K562 (cell line): ENCODE results near the gene CTSZ. TPM values are rescaled to one million over a fixed set of nuclear protein-coding genes. Genes with fewer than 3 reads are reported as not detected.

Source experiments
- ATF3 ChIP-seq, 2 experiments: fragments of 450-650 bp in 1 of 2; sonication (generic) in 1 of 2; formaldehyde crosslinking in 1 of 2; IDR thresholded peaks in 1 of 2; conservative IDR thresholded peaks in 1 of 2; 2 replicates each; pipeline versions ENCODE4 v1.6.1 to v1.8.1; 2016 to 2023; ENCODE audit warnings: mild to moderate bottlenecking in 2 of 2, moderate library complexity in 2 of 2, inconsistent platforms in 1 of 2, missing genetic modification reagents in 1 of 2
- CEBPG ChIP-seq, 3 experiments: fragments of 200-800 bp in 1 of 3; sonication (Bioruptor generic) in 1 of 3; sonication (generic) in 1 of 3; formaldehyde crosslinking in 1 of 3; IDR thresholded peaks in 2 of 3; conservative IDR thresholded peaks in 1 of 3; 2 replicates each; pipeline versions ENCODE4 v1.6.1 to v1.8.0; 2016 to 2022; ENCODE audit warnings: missing compliant biosample characterization in 2 of 3, missing genetic modification characterization in 2 of 3, mild to moderate bottlenecking in 1 of 3, missing genetic modification reagents in 1 of 3
- CHCHD3 ChIP-seq: fragments of 250-450 bp; sonication (Bioruptor Pico); IDR thresholded peaks from 2 replicates; pipeline ENCODE4 v2.1.2; 2022; ENCODE audit warnings: mild to moderate bottlenecking
- CTBP1 ChIP-seq: fragments of 450-650 bp; IDR thresholded peaks from 2 replicates; pipeline ENCODE4 v1.6.1; 2016; ENCODE audit warnings: borderline replicate concordance
- CTCFL ChIP-seq: IDR thresholded peaks from 2 replicates; pipeline ENCODE4 v1.6.1; 2011; ENCODE audit warnings: borderline replicate concordance, low read depth, mild to moderate bottlenecking, moderate library complexity, low read length; ENCODE audit not compliant: insufficient read depth, poor library complexity, severe bottlenecking
- EP400 ChIP-seq: fragments of 450-650 bp; IDR thresholded peaks from 2 replicates; pipeline ENCODE4 v1.6.1; 2017; ENCODE audit warnings: antibody characterized with exemption, mild to moderate bottlenecking, moderate library complexity
- KDM5B ChIP-seq: fragments of 200-600 bp; sonication (generic); IDR thresholded peaks from 2 replicates; pipeline ENCODE4 v1.6.1; 2012; ENCODE audit warnings: low read depth, mild to moderate bottlenecking, moderate library complexity, low read length, control low read depth, inconsistent platforms; ENCODE audit not compliant: insufficient replicate concordance
- NFRKB ChIP-seq: fragments of 450-650 bp; IDR thresholded peaks from 2 replicates; pipeline ENCODE4 v1.6.1; 2016; ENCODE audit warnings: low read depth
- NR2C1 ChIP-seq, 2 experiments: fragments of 450-650 bp; IDR thresholded peaks; 2 replicates each; pipeline ENCODE4 v1.6.1; 2017; ENCODE audit warnings: mild to moderate bottlenecking in 2 of 2, antibody characterized with exemption in 1 of 2, inconsistent platforms in 1 of 2, missing compliant biosample characterization in 1 of 2, missing genetic modification characterization in 1 of 2
- POLR2B ChIP-seq: fragments of 450-650 bp; IDR thresholded peaks from 2 replicates; pipeline ENCODE4 v1.6.1; 2018; ENCODE audit warnings: low read depth; ENCODE audit not compliant: partially characterized antibody
- POLR2H ChIP-seq: IDR thresholded peaks from 2 replicates; pipeline ENCODE4 v1.6.1; 2016; ENCODE audit warnings: missing genetic modification characterization, low read depth, mild to moderate bottlenecking, control low read depth, missing compliant biosample characterization, moderate library complexity
- SFPQ ChIP-seq: fragments of 200-400 bp; formaldehyde crosslinking; IDR thresholded peaks from 2 replicates; pipeline ENCODE4 v1.6.1; 2017; ENCODE audit warnings: mild to moderate bottlenecking, low read depth, low read length, moderate library complexity
- SMAD4 ChIP-seq: fragments of 250-450 bp; sonication (Bioruptor Pico); conservative IDR thresholded peaks from 2 replicates; pipeline ENCODE4 v1.8.0; 2021; ENCODE audit warnings: inconsistent platforms, mild to moderate bottlenecking, moderate library complexity
- SNRNP70 ChIP-seq: fragments of 200-400 bp; formaldehyde crosslinking; optimal IDR thresholded peaks from 2 replicates; pipeline ENCODE3; 2017; ENCODE audit warnings: low read depth, low read length
- SP2 ChIP-seq: IDR thresholded peaks from 2 replicates; pipeline ENCODE4 v1.6.1; 2011; ENCODE audit warnings: mild to moderate bottlenecking, low read depth, low read length, moderate library complexity; ENCODE audit not compliant: poor library complexity, severe bottlenecking; ENCODE audit errors: extremely low read depth
- ZBTB17 ChIP-seq: fragments of 450-650 bp; formaldehyde crosslinking; IDR thresholded peaks from 2 replicates; pipeline ENCODE4 v1.4.0; 2020; ENCODE audit warnings: mild to moderate bottlenecking
- ZNF444 ChIP-seq: fragments of 250-450 bp; sonication (Bioruptor Pico); IDR thresholded peaks from 2 replicates; pipeline ENCODE4 v1.4.0; 2020; ENCODE audit warnings: mild to moderate bottlenecking, moderate library complexity
- ZNF449 ChIP-seq: fragments of 250-450 bp; sonication (Bioruptor Pico); IDR thresholded peaks from 2 replicates; pipeline ENCODE4 v1.8.0; 2022; ENCODE audit warnings: moderate library complexity, mild to moderate bottlenecking, inconsistent platforms
- ZSCAN32 ChIP-seq: fragments of 450-650 bp; formaldehyde crosslinking; IDR thresholded peaks from 2 replicates; pipeline ENCODE4 v1.4.0; 2020; ENCODE audit warnings: mild to moderate bottlenecking, moderate library complexity
- polyA plus RNA-seq, 8 experiments: library from polyadenylated mRNA; depleted of rRNA in 4 of 8; stranded (reverse) in 5 of 8; unstranded in 3 of 8; fragments of >200 nt; fragmentation: Nextera tagmentation in 2 of 8; fragmentation: Illumina TruSeq in 1 of 8; extraction: Ambion mirVana in 2 of 8; extraction: Trizol in 1 of 8; gene quantifications; 2 replicates each; pipeline versions ENCODE4 v1.2.1 to v1.2.3, GENCODE V29; 2011 to 2014; ENCODE audit warnings: inconsistent platforms in 1 of 8, missing spikeins in 1 of 8
- total RNA-seq, 7 experiments: library from RNA; depleted of rRNA in 6 of 7; stranded (reverse); fragments of >200 nt in 6 of 7; fragmentation: Illumina TruSeq in 2 of 7; extraction: Trizol in 2 of 7; gene quantifications; 2 replicates each; pipeline versions ENCODE4 v1.2.1 to v1.2.3, GENCODE V29; 2011 to 2021; ENCODE audit warnings: low replicate concordance in 1 of 7

CTSZ gene
- total and polyA plus RNA-seq, 9 of the 15 experiments (the other 6 are each of a cell fraction or from before 2014, with no cell fraction given), result 1.6 to 143 (median 82.8) TPM

DNA sequence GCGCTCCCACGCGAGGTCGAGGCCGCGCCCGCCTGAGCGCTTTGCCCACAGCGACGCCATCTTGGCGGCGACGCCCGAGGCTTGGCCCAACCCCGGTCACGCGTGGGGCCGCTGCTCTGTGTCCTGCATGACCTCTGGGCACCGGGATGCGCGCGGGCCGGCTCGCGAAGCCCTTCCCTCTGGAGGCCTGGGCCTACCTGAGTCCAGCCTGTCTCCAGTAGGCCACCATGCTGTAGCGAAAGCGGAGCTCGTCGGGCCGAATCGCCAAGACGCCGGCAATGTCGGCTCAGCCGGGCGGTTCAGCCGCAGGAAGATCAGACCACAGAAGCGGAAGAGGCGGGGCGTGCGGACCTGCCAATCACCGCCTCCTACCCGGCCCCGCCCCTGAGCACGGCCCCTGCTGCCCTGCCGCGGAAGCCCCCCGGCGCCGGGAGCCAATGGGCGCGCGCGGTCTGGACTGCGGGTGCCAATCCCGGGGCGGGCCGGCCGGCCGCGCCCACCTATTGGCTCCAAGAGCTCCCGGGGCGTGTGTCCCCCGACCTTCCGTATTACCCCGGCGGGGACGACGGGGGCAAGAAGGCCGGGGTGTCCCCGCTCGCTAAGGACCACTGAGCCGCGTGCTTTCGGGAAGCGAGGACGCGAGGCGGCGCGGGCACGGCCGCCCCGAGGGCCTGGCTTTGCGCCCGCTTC lies 25.1 kb upstream of the CTSZ start, which contains the start of gene ATP5F1E (continued):
- TF ChIP-seq SFPQ, result no peak
- TF ChIP-seq ZNF449 (CRISPR knock-in tag), result peak; percentile 94
- no peak for TF ChIP-seq NR2C1 (IDR thresholded peaks at IDR 0.05)
- peak; percentile 83 for TF ChIP-seq NR2C1 (tag; IDR thresholded peaks at IDR 0.05)
- TF ChIP-seq SP2, result peak; percentile 62
- TF ChIP-seq CHCHD3 (CRISPR knock-in tag), result no peak
- peak; percentile 96 for TF ChIP-seq ZBTB17 (CRISPR knock-in tag)
- no peak for TF ChIP-seq CTCFL
- TF ChIP-seq ZNF444 (CRISPR knock-in tag), result peak; percentile 57; the same call in 1 of the 2 replicates
- peak; percentile 74 for TF ChIP-seq CTBP1
- TF ChIP-seq CEBPG (CRISPR knock-in tag; IDR thresholded peaks at IDR 0.05), result no peak
- TF ChIP-seq CEBPG (tag; conservative IDR thresholded peaks at IDR 0.05 in 1 of 2, IDR thresholded peaks at IDR 0.05 in 1 of 2), result peak in 1 of 2 experiments; percentile 69; a peak in 2 of 4 replicates
- TF ChIP-seq SMAD4 (CRISPR knock-in tag), result peak; percentile 96
- TF ChIP-seq EP400, result peak; percentile 92
- TF ChIP-seq ATF3 (IDR thresholded peaks at IDR 0.05), result no peak
- TF ChIP-seq ATF3 (CRISPR knock-in tag; conservative IDR thresholded peaks at IDR 0.05), result no peak
- TF ChIP-seq NFRKB, result peak; percentile 90
- TF ChIP-seq POLR2H (tag), result peak; percentile 60
- TF ChIP-seq SNRNP70, result no peak
- peak; percentile 82 for TF ChIP-seq ZSCAN32 (CRISPR knock-in tag)
- TF ChIP-seq POLR2B, result peak; percentile 90
- peak; percentile 82 for TF ChIP-seq KDM5B
